ENCODE results near the gene SORD.
"Not testable (repeated sequence)": the region's sequence is repeated elsewhere in the genome, so short reads cannot be mapped to it uniquely, and the experiment has no call there.

SORD gene

GRCh38 chr15:45025627-45026026, 2.6 kb downstream of the SORD start:
- DNase-seq: not testable (repeated sequence)

- no peak for DNase-seq
Measured at GRCh38 chr15:45026651-45027190, 3.7 kb downstream of the SORD start.

GRCh38 chr15:45027220-45027619, 4.2 kb downstream of the SORD start:
- no peak for DNase-seq

- DNase-seq: no peak
Measured at GRCh38 chr15:45030743-45031142, 7.7 kb downstream of the SORD start.

GRCh38 chr15:45031522-45032028, 8.6 kb downstream of the SORD start:
- DNase-seq: not testable (repeated sequence)

GRCh38 chr15:45032501-45032900, 9.5 kb downstream of the SORD start:
- DNase-seq: not testable (repeated sequence)

GRCh38 chr15:45034087-45034486, 11.1 kb downstream of the SORD start:
- not testable (repeated sequence) for DNase-seq

GRCh38 chr15:45034600-45035375, 11.8 kb downstream of the SORD start:
- not testable (repeated sequence) for DNase-seq

GRCh38 chr15:45036812-45037781, 14.1 kb downstream of the SORD start:
- DNase-seq: peak; percentile 2 to 49

GRCh38 chr15:45037936-45038335, 14.9 kb downstream of the SORD start:
- DNase-seq: no peak

GRCh38 chr15:45040396-45040795, 17.4 kb downstream of the SORD start:
- not testable (repeated sequence) for DNase-seq

- not testable (repeated sequence) for DNase-seq
Measured at GRCh38 chr15:45041538-45041937, 18.5 kb downstream of the SORD start.

- not testable (repeated sequence) for DNase-seq
Measured at GRCh38 chr15:45042859-45043258, 19.9 kb downstream of the SORD start.

- DNase-seq: not testable (repeated sequence)
Measured at GRCh38 chr15:45044270-45044669, 21.3 kb downstream of the SORD start.

- not testable (repeated sequence) for DNase-seq
Measured at GRCh38 chr15:45048449-45048793, 25.4 kb downstream of the SORD start.

- DNase-seq: no peak
Measured at GRCh38 chr15:45048794-45049631, 26.0 kb downstream of the SORD start.

- DNase-seq: no peak
Measured at GRCh38 chr15:45050587-45050986, 27.6 kb downstream of the SORD start.

- not testable (repeated sequence) for DNase-seq
Measured at GRCh38 chr15:45052676-45053075, 29.7 kb downstream of the SORD start.

GRCh38 chr15:45058690-45059675, 36.0 kb downstream of the SORD start:
- not testable (repeated sequence) for DNase-seq

- DNase-seq: not testable (repeated sequence)
Measured at GRCh38 chr15:45062301-45062700, 39.3 kb downstream of the SORD start.

- DNase-seq: no peak
Measured at GRCh38 chr15:45064386-45064785, 41.4 kb downstream of the SORD start.

All from NCI-H1930 (cell line).